Activated CD4-positive, alpha-beta T cell treated with anti-CD3 and anti-CD28 coated beads for 1 hour (primary cell): ENCODE data around the gene IL21R.
"Not testable (repeated sequence)": the region's sequence is repeated elsewhere in the genome, so short reads cannot be mapped to it uniquely, and the experiment has no call there.

Experiments
- DNase-seq: peaks from one replicate; pipeline ENCODE4 v3.0.0-alpha.2; 2020

Gene IL21R

DNA sequence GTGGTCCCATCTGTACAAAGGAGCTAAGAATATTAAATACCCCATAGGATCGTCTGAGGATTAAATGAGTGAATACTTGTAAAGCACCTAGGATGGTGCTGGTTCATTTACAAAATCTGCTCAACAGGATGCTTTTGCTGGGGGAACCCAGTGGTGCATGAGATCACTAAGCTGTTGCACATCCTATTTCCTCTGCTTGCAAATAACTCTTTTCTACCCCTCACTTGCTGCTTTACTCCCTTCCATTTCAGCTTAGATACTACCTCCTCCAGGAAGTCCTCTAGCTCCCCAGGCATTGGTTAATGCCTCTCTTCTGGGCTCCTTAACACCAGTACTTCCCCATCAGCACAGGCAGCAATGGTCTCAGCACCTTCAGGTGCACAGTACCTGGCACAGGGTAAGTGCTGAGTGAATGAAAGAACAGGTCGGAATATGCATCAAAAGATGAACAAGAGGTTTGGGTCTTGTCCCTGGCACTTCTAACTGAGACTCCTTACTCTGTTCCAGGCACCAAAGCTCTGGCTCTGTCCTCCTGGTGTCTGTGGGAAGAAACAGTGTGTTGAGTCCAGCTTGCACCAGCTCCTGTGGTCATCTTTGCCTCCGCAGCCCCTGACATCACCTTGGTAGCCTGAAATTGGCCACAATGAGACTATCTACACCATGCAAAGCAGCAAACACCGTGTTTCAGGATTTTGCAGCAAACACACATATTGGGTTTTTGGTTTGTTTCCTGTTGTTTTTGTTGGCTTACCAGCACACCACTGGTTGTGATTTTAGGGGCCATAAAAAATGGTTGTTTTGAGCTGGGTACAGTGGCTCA, 24.1 kb upstream of the IL21R start:
- DNase-seq = no peak

DNA sequence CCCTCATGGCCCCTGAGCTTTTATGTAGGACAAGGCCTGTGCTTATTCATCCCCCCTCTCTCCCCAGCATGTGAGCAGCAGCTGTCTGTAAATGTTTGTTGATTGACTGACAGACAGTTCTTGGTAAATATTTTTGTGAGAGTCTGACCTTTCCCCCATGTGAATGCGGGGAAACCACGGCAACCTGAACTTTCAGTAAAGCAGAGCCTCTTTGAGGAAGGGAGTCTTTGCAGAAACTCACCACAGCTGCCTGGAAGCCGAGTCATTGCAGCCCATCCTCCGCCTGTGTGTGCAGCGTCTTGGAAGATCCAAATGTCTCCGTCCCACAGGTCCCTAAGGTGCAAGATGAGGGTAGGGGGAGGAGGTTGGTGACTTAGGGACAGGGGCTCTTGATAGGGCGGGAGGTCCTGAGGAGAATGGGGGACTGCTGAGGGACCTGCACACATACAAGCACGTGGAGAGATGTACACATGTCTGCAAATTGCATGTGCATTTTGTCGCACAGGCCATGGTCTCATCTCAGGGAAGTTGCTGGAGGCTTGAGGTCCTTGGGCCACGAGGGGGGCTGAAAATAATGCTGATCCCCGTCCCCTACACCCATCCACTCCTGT, 23.0 kb upstream of the IL21R start:
- no peak for DNase-seq

DNA sequence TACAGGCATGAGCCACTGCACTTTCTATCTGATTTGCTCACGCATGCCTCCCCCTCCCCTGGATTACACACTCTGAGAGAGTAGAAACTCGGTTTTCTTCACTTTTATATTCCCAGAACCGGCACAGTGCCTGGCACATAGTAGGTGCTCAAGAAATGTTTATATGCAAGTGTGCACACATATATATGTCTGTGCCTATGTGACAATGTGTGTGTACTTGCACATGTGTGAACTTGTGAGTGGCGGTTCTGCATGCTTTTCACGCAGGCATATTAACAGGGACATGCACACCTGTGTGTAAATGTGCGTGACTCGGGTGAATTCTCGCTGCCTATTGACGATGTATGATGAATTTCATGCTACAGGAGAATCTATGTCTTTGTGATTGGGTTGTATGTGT, 22.1 kb upstream of the IL21R start:
- no peak for DNase-seq

DNA sequence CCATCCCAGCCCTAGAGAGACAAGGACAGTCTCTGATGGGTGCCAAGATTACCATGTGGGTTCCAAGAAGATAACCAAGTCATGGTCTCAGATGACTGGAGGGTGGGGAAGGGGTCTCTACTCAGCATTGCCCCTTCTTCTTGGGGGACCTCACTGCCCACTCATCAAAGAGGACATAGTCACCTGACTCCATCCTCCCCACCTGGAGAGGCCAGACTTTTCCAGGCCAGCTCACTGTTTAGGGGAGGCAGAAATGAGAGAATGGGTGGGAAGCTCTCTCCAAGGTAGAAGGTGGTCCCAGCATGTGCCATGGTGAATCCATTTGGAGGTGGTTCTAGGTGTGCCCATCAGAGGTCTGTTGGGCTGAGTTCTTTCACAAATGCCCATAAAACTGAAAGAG, 20.7 kb upstream of the IL21R start:
- no peak for DNase-seq

DNA sequence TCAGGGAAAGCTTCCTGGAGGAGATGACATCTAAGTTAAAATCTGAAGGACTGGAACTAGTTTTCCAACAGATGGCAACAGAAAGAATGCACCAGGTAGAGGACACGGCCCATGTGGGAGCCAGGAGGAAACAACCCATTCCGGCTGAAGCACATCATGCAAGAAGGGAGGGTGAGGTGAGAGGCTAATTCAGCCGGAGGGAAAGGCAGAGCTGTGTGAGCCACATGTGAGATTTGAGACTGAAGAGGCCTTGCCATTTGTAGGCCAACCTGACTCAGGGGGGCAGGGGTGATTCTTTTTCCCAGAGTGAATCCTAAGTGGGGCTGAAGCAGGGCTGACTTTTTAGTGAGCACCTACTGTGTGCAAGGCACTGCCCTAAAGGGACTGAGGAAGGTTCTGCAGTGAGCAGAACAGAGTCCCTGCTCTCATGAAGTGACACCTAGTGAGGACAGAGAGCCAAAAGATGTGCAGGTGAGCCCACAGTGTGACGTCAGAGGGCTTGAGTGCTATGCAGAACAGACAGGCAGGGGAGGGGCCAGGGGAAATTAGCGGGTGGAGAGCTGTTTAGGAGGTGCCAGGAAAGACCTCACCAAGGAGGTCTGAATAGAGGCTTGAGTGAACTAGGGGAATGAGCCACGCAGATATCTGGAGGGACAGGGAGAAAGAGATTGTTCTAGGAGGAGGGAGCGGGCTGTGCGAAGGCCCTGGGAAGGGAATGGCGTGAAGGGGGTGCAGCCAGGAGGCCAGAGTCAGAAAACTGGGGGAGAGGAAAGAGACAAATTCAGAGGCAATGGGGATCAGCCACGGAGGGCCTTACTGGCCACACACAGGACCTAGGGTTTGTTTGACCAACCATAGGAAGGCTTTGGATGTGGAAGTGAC, 19.8 kb upstream of the IL21R start:
- no peak for DNase-seq

DNA sequence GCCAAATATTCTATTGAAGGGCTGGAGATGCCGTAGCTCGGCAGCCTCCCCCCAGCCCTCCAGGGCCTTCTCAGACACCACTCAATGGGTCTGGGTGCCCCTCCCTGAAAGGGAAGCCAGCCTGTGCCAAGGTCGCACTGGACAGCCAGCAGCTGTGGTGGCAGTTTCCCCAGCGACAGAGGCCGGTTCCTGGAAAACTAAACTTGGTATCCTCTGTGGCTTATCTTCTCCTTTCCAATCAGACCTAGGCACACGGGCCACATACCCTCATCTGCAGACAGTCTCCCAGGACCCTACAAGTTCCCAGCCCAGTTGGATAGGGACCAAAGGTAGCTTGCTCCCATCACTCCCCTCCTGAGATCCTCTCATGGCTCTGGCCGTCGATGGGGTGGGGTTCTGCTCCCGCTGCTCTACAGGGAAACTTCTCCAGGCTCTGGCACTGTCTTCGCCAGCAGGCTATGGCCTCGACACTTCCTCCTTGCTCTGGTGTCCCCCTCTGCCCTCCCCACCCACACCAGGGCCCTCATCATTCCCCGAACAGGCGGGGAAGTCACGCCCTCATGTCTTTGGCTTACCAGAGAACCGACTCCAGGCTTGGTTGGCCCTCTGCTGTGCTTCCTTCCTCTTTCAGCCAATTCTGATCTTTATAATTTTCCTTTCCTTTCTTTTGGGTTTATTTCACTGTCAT, 18.3 kb upstream of the IL21R start:
- no peak for DNase-seq

DNA sequence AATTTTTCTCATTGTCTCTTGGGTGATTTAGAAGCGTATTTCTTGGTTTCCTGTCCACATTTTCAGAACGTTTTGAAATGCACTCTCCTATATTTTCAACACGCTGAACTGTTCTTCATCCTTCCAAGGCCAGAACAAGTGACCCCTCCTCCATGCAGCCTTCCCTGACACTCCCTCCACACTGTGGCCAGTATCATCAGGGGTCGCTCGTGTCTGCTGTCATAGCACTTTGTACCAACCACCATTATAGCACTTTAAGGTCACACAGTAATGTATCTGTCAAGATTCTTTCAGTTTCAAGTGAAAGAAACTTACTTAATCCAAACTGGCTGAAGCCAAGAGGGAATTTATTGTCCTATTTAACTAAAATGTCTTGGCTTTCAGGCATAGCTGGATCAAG, 17.5 kb upstream of the IL21R start:
- DNase-seq = no peak

DNA sequence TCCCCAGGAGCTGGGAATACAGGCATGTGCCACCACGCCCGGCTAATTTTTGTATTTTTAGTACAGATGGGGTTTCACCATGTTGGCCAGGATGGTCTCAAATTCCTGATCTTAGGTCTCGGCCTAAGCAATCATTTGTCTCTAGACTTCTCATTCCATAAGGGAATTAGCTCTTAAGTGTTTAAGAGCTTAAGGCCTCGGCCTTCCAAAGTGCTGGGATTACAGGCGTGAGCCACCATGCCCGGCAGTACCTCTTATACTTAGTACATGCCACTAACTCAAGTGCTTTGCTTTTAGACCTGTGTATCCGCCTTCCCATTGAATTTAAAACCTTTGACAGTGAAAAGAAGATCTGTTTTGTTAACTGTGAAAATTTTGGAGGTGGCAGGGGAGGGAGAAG, 16.6 kb upstream of the IL21R start:
- DNase-seq = no peak

DNA sequence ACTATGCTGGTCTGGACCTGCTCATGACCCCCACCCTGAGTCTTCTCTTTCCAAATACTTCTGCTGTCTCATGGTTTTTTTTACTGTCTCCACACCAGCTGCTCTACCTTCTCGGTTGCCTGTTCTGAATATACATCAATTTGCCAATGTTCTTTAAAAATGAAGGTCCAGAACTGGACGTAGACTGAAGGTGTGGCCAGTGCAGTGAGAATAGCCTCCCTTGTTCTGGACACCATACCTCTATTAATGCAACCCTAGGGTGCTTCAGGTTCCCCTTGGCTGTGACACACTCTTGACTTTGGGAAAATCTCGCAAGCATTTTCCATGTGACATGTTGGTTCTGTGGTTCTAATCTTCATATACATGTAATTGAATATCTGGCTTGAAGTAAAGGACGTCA, 15.3 kb upstream of the IL21R start:
- DNase-seq = no peak

DNA sequence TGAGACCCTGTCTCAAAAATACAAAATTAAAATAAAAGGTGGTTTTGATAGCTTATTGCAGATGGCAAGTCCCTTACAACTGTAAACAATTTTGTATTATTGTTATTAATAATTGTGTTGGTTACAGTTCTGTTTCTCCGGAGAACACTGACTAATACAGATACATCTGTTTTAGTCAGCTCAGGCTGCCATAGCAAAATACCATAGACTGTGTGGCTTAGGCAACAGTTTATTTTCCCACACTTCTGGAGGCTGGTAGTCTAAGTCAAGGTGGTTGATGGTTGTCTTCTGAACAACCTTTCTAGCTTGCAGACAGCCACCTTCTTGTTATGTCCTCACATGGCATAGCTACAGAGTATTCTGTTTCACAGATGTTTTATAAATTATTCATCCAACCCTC, 14.2 kb upstream of the IL21R start:
- no peak for DNase-seq

DNA sequence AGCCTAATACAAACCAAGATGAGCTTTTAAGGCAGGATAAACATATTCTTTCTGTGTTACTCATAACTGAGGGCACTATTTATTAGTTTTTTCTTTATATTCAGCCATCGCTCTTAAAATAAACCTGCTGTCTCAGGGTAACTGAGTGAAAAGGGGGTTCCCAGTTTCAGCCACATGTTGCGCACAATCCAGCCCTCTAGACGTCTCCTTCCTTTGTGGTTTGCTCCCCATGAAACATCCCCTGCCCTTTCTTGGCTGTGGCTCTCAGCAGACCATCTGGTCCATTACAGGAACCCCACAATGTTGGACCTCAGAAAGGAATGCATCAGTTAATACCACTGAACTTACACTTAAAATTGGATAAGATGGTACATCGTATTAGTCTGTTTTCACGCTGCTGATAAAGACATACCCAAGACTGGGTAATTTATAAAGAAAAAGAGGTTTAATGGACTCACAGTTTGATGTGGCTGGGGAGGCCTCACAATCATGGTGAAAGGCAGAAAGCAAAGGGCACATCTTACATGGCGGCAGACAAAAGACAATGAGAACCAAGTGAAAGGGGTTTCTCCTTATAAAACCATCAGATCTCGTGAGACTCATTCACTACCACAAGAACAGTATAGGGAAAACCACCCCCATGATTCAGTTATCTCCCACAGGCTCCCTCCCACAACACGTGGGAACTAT, 12.6 kb upstream of the IL21R start:
- no peak for DNase-seq

DNA sequence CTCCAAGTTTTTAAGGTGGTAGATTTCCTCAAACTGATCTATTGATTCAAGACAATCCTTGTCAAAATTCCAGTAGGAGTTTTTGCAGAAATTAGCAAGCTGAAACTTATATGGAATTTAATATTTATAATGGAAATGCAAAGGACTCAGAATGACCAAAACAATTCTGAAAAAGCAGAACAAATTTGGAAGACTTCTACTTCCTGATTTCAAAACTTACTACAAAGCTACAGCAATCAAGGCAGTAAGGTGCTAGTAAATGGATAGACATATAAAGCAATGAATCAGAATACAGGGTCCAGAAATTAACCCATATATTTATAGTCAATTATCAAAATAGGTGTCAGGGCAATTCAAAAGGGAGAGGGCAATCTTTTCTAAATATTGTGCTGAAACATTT, 11.8 kb upstream of the IL21R start:
- no peak for DNase-seq

DNA sequence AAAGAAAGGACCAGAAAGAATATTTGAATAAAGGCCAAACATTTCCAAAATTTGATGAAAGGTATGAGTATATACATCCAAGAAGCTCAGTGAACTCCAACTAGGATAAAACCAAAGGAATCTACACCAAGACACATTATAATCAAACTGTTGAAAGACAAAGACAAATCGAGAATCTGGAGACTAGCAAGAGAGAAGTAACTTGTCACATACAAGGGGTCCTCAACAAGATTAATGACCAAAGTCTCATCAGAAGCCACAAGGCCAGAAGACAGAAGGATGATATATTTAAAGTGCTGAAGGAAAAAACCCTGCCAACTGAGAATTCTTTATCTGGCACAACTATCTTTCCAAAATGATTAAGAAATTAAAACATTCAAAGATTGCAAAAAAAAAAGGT, 9.3 kb upstream of the IL21R start:
- DNase-seq = no peak

DNA sequence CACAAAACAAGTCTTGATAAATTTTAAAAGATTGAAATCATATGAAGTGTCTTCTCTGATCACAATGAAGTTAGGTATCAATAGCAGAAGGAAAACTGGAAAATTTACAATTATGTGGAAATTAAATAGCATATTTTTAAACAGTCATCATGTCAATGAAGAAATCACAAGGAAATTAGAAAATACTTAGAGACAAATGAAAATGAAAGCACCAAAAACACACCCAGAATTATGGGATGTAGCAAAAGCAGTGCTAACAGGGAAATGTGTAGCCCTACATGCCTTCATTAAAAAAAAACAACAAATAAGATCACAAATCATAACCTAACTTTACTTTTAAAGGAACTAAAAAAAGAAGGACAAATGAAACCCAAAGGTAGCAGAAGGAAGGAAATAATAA, 7.5 kb upstream of the IL21R start:
- DNase-seq = no peak

DNA sequence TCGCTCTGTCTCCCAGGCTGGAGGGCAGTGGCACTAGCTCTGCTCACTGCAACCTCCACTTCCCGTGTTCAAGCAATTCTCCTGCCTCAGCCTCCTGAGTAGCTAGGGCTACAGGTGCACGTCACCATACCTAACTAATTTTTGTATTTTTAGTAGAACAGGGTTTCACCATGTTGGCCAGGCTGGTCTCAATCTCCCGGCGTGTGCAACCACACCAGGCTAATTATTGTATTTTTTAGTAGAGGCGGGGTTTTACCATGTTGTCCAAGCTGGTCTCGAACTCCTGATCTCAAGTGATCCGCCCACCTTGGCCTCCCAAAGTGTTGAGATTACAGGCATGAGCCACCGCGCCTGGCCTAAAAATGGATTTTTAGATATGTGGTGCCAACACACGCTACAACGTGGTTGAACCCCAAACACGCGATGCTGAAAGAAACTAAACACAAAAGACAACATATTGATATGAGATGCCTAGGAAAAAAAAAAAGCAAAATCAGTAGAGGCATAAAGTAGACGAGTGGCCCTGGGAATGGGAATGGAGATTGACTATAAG, 3.6 kb upstream of the IL21R start:
- not testable (repeated sequence) for DNase-seq

DNA sequence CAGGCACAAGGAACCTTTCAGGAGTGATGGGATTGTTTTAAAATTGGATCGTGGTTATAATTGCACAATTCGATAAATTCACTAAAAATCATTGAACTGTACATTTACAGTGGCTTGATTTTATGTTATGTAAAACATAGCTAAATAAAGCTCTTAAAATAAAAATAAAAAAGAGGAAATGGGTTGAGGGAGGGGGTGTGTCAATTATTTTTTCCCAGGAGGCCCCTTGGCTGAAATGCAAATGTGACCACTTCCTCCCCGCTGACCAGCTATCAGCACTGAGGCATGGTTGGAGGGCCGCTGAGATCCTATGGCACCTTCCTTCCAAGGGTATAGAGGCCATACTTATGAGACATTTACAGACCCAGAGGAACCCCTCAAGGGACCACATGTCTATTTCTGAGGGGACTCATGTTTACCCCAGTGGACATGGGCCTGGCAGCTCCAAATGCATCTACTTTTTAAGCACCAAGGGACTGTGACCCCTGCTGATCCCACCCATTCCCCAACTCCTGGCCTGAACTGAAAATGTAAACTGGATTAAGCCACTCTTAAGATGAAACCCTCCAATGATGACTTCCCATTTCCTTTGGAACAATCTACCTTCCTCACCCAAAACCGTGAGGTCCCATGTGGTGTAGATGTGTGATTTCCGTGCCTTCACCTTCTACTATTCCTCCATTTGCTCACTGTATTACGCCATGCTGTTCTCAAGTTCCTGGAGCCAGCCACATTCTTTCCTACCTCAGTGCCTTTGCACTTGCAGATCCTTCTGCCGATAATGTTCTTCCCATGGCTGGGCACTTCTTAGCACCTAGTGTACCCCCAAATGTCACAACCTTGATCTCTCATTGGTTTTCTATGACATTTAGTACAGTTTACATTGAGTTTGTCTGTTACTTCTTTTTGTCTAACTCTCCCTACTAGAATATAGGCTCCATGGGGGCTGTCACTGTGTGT, 2.8 kb upstream of the IL21R start:
- DNase-seq = no peak

DNA sequence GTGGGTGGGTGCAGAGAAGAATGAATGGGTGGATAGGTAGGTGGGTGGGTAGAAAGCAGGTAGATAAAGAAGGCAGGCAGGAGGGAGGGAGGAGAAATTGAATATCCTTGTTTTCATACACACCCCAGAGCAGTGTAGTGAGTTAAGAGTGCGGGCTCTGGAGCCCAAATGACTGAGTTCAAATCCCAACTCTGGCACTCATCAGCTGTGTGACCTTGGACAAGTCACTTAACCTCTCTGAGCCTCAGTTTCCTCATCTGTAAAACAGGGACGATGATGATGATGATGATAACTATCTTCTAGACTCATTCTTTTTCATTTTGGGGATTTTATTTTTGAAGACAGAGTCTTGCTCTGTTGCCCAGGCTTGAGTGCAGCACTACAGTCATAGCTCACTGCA, 2.0 kb upstream of the IL21R start:
- DNase-seq = no peak

DNA sequence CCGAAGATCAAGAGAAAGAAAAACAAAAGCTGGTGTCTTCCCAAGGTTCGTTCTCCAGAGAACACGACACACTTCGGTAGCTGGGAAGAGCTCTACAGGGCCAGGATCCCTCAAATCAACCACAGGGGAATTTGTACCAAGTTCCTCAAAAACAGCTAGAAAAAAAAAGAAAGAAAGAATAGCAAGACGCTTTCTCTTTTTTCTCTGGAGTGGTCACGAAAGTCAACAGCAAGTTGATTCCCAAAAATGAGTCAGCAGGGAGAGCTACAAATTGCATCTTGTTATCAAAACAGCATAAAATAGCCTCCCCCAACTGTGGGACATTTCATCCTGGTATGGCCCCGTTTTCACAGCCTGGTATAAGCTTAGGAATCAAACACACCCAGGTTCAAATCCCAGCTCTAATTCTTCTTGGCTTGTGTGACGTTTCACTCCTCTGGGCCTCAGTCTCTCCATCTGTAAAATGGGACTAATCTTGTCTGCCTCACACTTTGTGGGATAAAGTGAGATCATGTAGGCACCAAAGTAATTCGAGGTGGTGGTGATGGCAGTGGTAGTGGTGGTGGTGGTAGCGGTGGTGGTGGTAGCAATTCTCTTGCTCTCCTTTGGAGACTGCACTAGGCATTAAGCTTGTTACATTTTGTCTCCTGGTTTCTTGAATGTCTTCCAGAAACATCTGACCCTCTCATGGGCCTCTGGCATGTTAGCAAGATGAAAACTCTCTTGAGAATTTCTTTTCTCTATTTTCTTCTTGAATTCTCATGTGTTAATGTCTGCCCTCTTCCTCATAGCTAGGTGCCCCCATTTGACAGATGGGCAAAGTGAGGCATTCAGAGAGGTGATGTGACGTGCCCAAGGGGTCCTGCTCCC, 988 bp upstream of the IL21R start:
- no peak for DNase-seq

DNA sequence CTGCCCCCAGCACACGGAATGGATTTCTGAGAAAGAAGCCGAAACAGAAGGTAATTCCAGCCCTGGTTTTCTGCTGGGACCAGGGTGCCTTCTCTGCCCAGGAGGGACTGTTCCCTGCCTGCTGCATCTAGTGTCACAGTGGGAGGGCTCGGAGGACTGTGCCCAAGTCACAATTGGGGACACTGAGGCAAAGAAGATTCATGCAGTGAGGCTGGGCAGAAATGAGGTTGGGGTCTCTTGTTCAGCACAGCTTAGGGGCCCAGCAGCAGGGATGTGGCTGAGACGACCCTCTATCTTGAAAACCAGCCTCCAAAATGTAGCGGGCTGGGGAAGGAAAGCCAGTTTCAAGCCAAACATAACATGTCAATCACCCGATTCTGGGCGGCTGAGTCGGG, 592 bp downstream of the IL21R start:
- DNase-seq = no peak

DNA sequence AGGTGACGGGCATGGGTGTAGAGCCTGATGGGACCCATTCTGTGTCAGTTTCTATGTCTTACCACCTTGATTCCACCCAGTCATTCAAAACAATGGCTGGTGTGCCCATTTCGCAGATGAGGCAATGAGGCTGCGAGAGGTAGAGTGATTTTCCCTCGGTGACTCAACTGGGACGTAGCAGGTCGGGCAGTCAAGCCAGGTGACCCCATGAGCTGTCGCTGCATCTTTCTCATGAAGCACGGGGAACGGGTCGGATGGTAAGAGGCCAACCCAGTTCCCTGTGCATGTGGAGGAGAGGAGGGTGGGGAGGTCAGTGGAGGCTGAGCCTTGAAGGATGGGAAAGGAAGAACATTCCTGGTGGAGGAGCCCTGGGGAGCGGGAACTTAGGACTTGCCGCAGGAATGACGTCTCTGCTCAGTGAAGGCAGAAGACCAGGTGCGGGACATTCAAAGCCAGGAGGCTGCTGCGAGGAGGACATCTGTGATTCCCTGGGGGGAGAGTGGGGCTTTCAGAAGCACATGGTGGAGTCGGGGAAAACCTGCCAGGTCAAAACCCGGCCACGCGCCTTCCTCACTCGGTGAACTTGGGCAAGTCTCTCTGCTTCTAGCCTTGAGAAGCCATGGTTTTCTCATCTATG, 1.1 kb downstream of the IL21R start:
- no peak for DNase-seq
